T47D (cell line): ENCODE results near the gene RAPGEF4.

ENCODE experiments used
- DNase-seq, 2 experiments: peaks; one replicate each; pipeline versions ENCODE4 v3.0.0 to v3.0.0-alpha.2; 2011 to 2012; ENCODE audit warnings: low read depth in 1 of 2, low spot score in 1 of 2
- JUND ChIP-seq: IDR thresholded peaks from 2 replicates; pipeline ENCODE4 v1.6.1; 2012; ENCODE audit warnings: low read depth
- in situ Hi-C: cut with HindIII; loops from 2 replicates; pipeline ENCODE4 v1.10.0; 2016; ENCODE audit warnings: low sequenced_read_pairs, low pct_unique_long_range_greater_than_20kb

Gene RAPGEF4

GRCh38 chr2:172943539-172943938, 207.9 kb downstream of the RAPGEF4 start:
- in situ Hi-C loops, result no loop called here
- TF ChIP-seq JUND, result no peak
- DNase-seq, result no peak

GRCh38 chr2:172944022-172944793, 208.6 kb downstream of the RAPGEF4 start:
- no peak for TF ChIP-seq JUND
- in situ Hi-C loops, result no loop called here
- no peak for DNase-seq

- in situ Hi-C loops, result no loop called here
- no peak for DNase-seq
- TF ChIP-seq JUND, result no peak
These were observed 209.3 kb downstream of the RAPGEF4 start for GRCh38 chr2:172944794-172945509.

GRCh38 chr2:172945510-172945850, 209.8 kb downstream of the RAPGEF4 start:
- no peak for TF ChIP-seq JUND
- in situ Hi-C loops, result no loop called here
- DNase-seq, result no peak

- no peak for TF ChIP-seq JUND
- DNase-seq, result no peak
- in situ Hi-C loops, result no loop called here
These were observed 212.0 kb downstream of the RAPGEF4 start for GRCh38 chr2:172947461-172948153.

GRCh38 chr2:172949522-172949921, 213.9 kb downstream of the RAPGEF4 start:
- TF ChIP-seq JUND, result no peak
- in situ Hi-C loops, result no loop called here
- no peak for DNase-seq

GRCh38 chr2:172950565-172950964, 214.9 kb downstream of the RAPGEF4 start:
- no peak for DNase-seq
- no peak for TF ChIP-seq JUND
- in situ Hi-C loops, result no loop called here

GRCh38 chr2:172951554-172951953, 215.9 kb downstream of the RAPGEF4 start:
- no peak for TF ChIP-seq JUND
- DNase-seq, result no peak
- in situ Hi-C loops, result no loop called here

- no peak for DNase-seq
- no peak for TF ChIP-seq JUND
- in situ Hi-C loops, result no loop called here
These were observed 217.8 kb downstream of the RAPGEF4 start for GRCh38 chr2:172953411-172953810.

GRCh38 chr2:172953970-172954852, 218.6 kb downstream of the RAPGEF4 start:
- DNase-seq, result peak in 1 of 2 experiments; percentile 94
- TF ChIP-seq JUND, result peak; percentile 57; the same call in 1 of the 2 replicates
- in situ Hi-C loops, result no loop called here

- no peak for TF ChIP-seq JUND
- in situ Hi-C loops, result no loop called here
- DNase-seq, result no peak
These were observed 219.9 kb downstream of the RAPGEF4 start for GRCh38 chr2:172955587-172955986.

- in situ Hi-C loops, result no loop called here
- no peak for TF ChIP-seq JUND
- DNase-seq, result no peak
These were observed 222.1 kb downstream of the RAPGEF4 start for GRCh38 chr2:172957734-172958133.
